Adrenal gland (tissue), 5 donors: ENCODE data around the gene RBP2.

Experiments
- POLR2A ChIP-seq, 2 donors: fragments of 450-650 bp; IDR thresholded peaks; one replicate each; pipeline ENCODE4 v1.6.1; 2017; ENCODE audit warnings: antibody characterized with exemption in 2 of 2, mild to moderate bottlenecking in 2 of 2, moderate library complexity in 1 of 2
- TF ChIP-seq, protein P1 (sequence below), 6 experiments: fragments of 450-650 bp in 4 of 6; fragments of 200-600 bp in 2 of 6; sonication (generic) in 1 of 6; IDR thresholded peaks; 1 replicate in 5 of 6; 2 replicates in 1 of 6; pipeline versions ENCODE4 v1.5.1 to v1.8.0; 2016 to 2021; ENCODE audit warnings: antibody characterized with exemption in 6 of 6, mild to moderate bottlenecking in 2 of 6, moderate library complexity in 1 of 6
- donor health status: DM: no; HTN: no; CAD: no.

- TF ChIP-seq, protein P1, sequence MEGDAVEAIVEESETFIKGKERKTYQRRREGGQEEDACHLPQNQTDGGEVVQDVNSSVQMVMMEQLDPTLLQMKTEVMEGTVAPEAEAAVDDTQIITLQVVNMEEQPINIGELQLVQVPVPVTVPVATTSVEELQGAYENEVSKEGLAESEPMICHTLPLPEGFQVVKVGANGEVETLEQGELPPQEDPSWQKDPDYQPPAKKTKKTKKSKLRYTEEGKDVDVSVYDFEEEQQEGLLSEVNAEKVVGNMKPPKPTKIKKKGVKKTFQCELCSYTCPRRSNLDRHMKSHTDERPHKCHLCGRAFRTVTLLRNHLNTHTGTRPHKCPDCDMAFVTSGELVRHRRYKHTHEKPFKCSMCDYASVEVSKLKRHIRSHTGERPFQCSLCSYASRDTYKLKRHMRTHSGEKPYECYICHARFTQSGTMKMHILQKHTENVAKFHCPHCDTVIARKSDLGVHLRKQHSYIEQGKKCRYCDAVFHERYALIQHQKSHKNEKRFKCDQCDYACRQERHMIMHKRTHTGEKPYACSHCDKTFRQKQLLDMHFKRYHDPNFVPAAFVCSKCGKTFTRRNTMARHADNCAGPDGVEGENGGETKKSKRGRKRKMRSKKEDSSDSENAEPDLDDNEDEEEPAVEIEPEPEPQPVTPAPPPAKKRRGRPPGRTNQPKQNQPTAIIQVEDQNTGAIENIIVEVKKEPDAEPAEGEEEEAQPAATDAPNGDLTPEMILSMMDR (IDR thresholded peaks at IDR 0.05), result no peak
- no peak for TF ChIP-seq POLR2A (IDR thresholded peaks at IDR 0.05)
These were observed 54.9 kb downstream of the RBP2 start for GRCh38 chr3:139421460-139421859.
